Stimulated activated memory B cell treated with anti-CD40 and anti-IgM and Interleukin-4, amounts not matched to agents 10 μg/mL and 1 μg/mL and 100 μg/mL, for 72 hours (primary cell): ENCODE data around the gene SYNE1.
"Not testable (repeated sequence)": the region's sequence is repeated elsewhere in the genome, so short reads cannot be mapped to it uniquely, and the experiment has no call there.

Experiments
- ATAC-seq: fragments of 150-1000 bp; cut with Tn5 transposase; 2 replicates; pipeline ENCODE4 v1.10.0; 2021
- H3K27ac Mint-ChIP-seq: one replicate; pipeline ENCODE4 v1.8.0; 2022; ENCODE audit warnings: mild to moderate bottlenecking, mixed read lengths
- H3K27me3 Mint-ChIP-seq: one replicate; pipeline ENCODE4 v1.8.0; 2022; ENCODE audit warnings: mixed read lengths
- H3K36me3 Mint-ChIP-seq: one replicate; pipeline ENCODE4 v1.8.0; 2022; ENCODE audit warnings: mixed read lengths
- H3K4me1 Mint-ChIP-seq: one replicate; pipeline ENCODE4 v1.8.0; 2022; ENCODE audit warnings: mixed read lengths
- H3K4me3 Mint-ChIP-seq: one replicate; pipeline ENCODE4 v1.8.0; 2022; ENCODE audit warnings: mild to moderate bottlenecking, moderate library complexity, mixed read lengths
- H3K9me3 Mint-ChIP-seq: one replicate; pipeline ENCODE4 v1.8.0; 2022; ENCODE audit warnings: mixed read lengths

Gene SYNE1

GRCh38 chr6:152636609-152637295 is 410 bp downstream of the SYNE1 start:
- H3K4me3 Mint-ChIP-seq = peak overlapping the region; percentile 63
- H3K36me3 Mint-ChIP-seq = no peaks in the 10 kb centered on the region
- H3K27ac Mint-ChIP-seq = no peak overlapping the region
- H3K27me3 Mint-ChIP-seq = peaks cover 41% of the 10 kb centered on the region
- peak; percentile 14 for ATAC-seq
- H3K9me3 Mint-ChIP-seq = no peaks in the 10 kb centered on the region
- peaks cover 17% of the 10 kb centered on the region for H3K4me1 Mint-ChIP-seq

DNA sequence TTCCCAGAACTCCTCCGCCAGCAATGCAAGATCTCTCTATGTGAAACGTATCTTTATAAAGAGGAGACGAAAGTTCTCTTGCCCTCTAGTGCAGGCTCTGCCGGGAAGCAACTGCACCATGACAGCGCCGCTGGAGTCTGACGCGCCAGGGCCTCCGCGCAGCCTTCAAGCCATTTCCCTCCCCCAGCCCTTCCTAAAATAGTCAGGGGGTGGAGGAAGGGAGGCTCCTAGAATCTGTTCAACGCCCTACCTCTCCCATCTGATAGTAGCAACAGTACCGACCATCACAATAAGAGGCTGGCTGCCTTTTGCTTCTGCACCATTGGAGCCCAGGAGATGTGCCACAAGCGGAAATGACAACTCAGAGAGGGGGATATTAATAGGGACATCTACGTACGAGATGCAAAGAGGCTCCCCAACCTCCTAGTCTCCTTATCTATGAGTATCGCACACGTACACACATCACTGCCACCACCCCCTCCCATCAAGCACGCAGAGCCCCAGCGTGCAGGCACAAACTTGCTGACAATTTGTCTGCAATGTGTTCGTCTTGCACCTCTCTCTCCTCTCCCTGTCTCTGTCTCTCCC is 1.0 kb downstream of the SYNE1 start:
- Mint-ChIP-seq H3K9me3 (no peaks in the 10 kb centered on the region), H3K4me1 (peaks cover 17% of the 10 kb centered on the region), H3K27ac (no peak overlapping the region), H3K36me3 (no peaks in the 10 kb centered on the region), H3K27me3 (peaks cover 41% of the 10 kb centered on the region), H3K4me3 (peak overlapping the region; percentile 63)
- ATAC-seq = no peak

GRCh38 chr6:152634773-152635172 is 2.4 kb downstream of the SYNE1 start:
- H3K27ac Mint-ChIP-seq = no peak overlapping the region
- H3K4me1 Mint-ChIP-seq = peaks cover 17% of the 10 kb centered on the region
- no peaks in the 10 kb centered on the region for H3K9me3 Mint-ChIP-seq
- H3K36me3 Mint-ChIP-seq = no peaks in the 10 kb centered on the region
- no peak for ATAC-seq
- no peak overlapping the region for H3K4me3 Mint-ChIP-seq
- H3K27me3 Mint-ChIP-seq = peaks cover 39% of the 10 kb centered on the region

- ATAC-seq = no peak
- Mint-ChIP-seq H3K27me3 (peaks cover 17% of the 10 kb centered on the region), H3K27ac (no peak overlapping the region), H3K36me3 (no peaks in the 10 kb centered on the region), H3K4me3 (no peak overlapping the region), H3K4me1 (peaks cover 12% of the 10 kb centered on the region), H3K9me3 (no peaks in the 10 kb centered on the region)
Observed at GRCh38 chr6:152632121-152632782, 4.9 kb downstream of the SYNE1 start.

- Mint-ChIP-seq H3K4me3 (no peak overlapping the region), H3K36me3 (no peaks in the 10 kb centered on the region), H3K27me3 (peaks cover 8% of the 10 kb centered on the region), H3K27ac (no peak overlapping the region), H3K4me1 (peaks cover 8% of the 10 kb centered on the region), H3K9me3 (no peaks in the 10 kb centered on the region)
- peak; percentile 14 for ATAC-seq
Observed at GRCh38 chr6:152631376-152631775, 5.8 kb downstream of the SYNE1 start.

DNA sequence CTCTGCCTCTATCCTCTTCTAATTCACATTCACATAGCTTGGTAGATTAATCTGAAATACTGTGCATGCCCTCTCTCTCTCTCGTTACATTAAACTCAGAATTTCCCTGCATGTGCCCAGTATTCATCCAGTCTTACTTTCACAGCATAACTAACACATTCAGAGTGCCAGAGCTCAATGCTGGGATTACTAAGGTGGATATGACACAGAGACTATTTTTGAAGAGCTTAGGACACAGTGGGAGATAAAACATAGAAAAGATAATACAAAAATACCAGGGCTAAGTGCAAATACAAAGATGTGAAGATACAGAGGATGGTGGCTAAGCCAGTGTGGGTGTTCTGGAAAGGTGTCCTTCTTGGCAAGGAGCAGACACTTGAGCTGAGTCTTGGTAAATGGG is 6.3 kb downstream of the SYNE1 start:
- H3K4me3 Mint-ChIP-seq = no peak overlapping the region
- H3K4me1 Mint-ChIP-seq = peaks cover 2% of the 10 kb centered on the region
- H3K36me3 Mint-ChIP-seq = no peaks in the 10 kb centered on the region
- ATAC-seq = peak; percentile 18
- H3K27ac Mint-ChIP-seq = no peak overlapping the region
- peaks cover 3% of the 10 kb centered on the region for H3K27me3 Mint-ChIP-seq
- H3K9me3 Mint-ChIP-seq = no peaks in the 10 kb centered on the region

GRCh38 chr6:152625213-152625612 is 11.9 kb downstream of the SYNE1 start:
- no peak overlapping the region for H3K27ac Mint-ChIP-seq
- H3K9me3 Mint-ChIP-seq = peaks cover 3% of the 10 kb centered on the region
- H3K27me3 Mint-ChIP-seq = no peaks in the 10 kb centered on the region
- H3K4me3 Mint-ChIP-seq = no peak overlapping the region
- no peaks in the 10 kb centered on the region for H3K4me1 Mint-ChIP-seq
- no peaks in the 10 kb centered on the region for H3K36me3 Mint-ChIP-seq
- no peak for ATAC-seq

- not testable (repeated sequence) for H3K27ac Mint-ChIP-seq, H3K4me1 Mint-ChIP-seq, ATAC-seq, H3K9me3 Mint-ChIP-seq, H3K4me3 Mint-ChIP-seq, H3K36me3 Mint-ChIP-seq, H3K27me3 Mint-ChIP-seq
Observed at GRCh38 chr6:152614776-152615175, 22.4 kb downstream of the SYNE1 start.

DNA sequence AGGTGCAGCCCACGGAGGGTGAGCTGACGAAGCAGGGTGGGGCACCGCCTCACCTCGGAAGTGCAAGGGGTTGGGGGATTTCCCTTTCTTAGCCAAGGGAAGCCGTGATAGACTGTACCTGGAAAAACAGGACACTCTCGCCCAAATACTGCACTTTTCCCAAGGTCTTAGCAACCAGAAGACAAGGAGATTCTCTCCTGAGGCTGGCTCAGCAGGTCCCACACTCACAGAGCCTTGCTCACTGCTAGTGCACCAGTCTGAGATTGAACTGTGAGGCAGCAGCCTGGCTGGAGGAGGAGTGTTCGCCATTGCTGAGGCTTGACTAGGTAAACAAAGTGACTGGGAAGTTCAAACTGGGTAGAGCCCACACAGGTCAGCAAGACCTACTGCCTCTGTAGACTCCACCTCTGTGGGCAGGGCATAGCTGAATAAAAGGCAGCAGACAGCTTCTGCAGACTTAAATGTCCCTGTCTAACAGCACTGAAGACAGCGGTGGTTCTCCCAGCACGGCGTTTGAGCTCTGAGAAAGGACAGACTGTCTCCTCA is 28.0 kb downstream of the SYNE1 start:
- Mint-ChIP-seq H3K27ac (no peak overlapping the region), H3K36me3 (no peaks in the 10 kb centered on the region), H3K4me1 (no peaks in the 10 kb centered on the region), H3K27me3 (no peaks in the 10 kb centered on the region), H3K4me3 (no peak overlapping the region), H3K9me3 (no peaks in the 10 kb centered on the region)
- no peak for ATAC-seq

DNA sequence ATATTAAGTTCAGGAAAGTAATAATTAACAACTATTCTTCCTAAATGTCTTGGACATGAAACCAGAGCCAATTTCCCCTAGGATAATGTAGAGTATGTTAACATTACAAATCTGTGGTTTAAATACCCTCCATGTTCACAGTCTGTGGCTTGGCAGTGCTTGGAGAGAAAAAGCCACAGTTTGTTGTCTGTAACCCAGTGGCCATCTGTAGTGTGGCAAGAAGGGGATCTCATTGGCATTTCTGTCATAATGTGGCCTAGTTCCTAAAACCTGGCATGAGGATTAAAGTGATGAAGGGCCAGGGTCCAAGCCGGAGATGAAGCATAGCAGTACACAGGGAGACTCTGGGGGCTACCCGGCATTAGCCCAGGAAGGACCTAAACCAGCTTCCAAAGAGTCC is 31.2 kb downstream of the SYNE1 start:
- no peak overlapping the region for H3K4me3 Mint-ChIP-seq
- H3K27me3 Mint-ChIP-seq = no peaks in the 10 kb centered on the region
- no peaks in the 10 kb centered on the region for H3K9me3 Mint-ChIP-seq
- no peaks in the 10 kb centered on the region for H3K36me3 Mint-ChIP-seq
- no peaks in the 10 kb centered on the region for H3K4me1 Mint-ChIP-seq
- H3K27ac Mint-ChIP-seq = no peak overlapping the region
- ATAC-seq = no peak

DNA sequence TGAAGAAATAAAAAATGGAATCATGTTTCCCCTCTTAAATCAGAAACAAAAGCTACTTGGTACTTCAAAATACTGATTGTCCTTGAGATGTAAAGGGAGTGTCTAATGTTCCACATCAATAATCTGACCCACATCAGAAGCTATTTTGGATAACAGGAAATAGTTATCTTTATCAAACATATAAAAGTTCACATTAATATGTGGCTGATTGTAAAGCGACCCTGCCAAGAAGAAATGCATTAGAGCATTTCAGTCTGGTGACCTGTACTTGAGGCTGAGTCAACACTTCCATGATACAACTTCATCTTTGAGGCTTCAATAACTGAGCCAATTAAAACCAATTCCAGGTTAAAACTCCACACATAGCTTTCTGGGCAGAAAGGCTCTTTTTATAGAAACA is 31.8 kb downstream of the SYNE1 start:
- H3K9me3 Mint-ChIP-seq = no peaks in the 10 kb centered on the region
- no peak overlapping the region for H3K27ac Mint-ChIP-seq
- no peaks in the 10 kb centered on the region for H3K27me3 Mint-ChIP-seq
- ATAC-seq = no peak
- H3K36me3 Mint-ChIP-seq = no peaks in the 10 kb centered on the region
- no peaks in the 10 kb centered on the region for H3K4me1 Mint-ChIP-seq
- no peak overlapping the region for H3K4me3 Mint-ChIP-seq

GRCh38 chr6:152603911-152604310 is 33.3 kb downstream of the SYNE1 start:
- no peak for ATAC-seq
- Mint-ChIP-seq H3K27me3 (peaks cover 9% of the 10 kb centered on the region), H3K9me3 (no peaks in the 10 kb centered on the region), H3K4me3 (no peak overlapping the region), H3K27ac (no peak overlapping the region), H3K36me3 (no peaks in the 10 kb centered on the region), H3K4me1 (no peaks in the 10 kb centered on the region)

GRCh38 chr6:152600022-152600421 is 37.1 kb downstream of the SYNE1 start:
- no peak overlapping the region for H3K27ac Mint-ChIP-seq
- no peaks in the 10 kb centered on the region for H3K9me3 Mint-ChIP-seq
- H3K27me3 Mint-ChIP-seq = peaks cover 9% of the 10 kb centered on the region
- no peaks in the 10 kb centered on the region for H3K4me1 Mint-ChIP-seq
- no peak overlapping the region for H3K4me3 Mint-ChIP-seq
- no peak for ATAC-seq
- H3K36me3 Mint-ChIP-seq = no peaks in the 10 kb centered on the region

- Mint-ChIP-seq H3K27ac (no peak overlapping the region), H3K4me3 (no peak overlapping the region), H3K4me1 (no peaks in the 10 kb centered on the region), H3K27me3 (peaks cover 9% of the 10 kb centered on the region), H3K36me3 (no peaks in the 10 kb centered on the region), H3K9me3 (no peaks in the 10 kb centered on the region)
- ATAC-seq = no peak
Observed at GRCh38 chr6:152598901-152599537, 38.1 kb downstream of the SYNE1 start.

- no peaks in the 10 kb centered on the region for H3K36me3 Mint-ChIP-seq
- no peaks in the 10 kb centered on the region for H3K9me3 Mint-ChIP-seq
- no peaks in the 10 kb centered on the region for H3K4me1 Mint-ChIP-seq
- H3K27me3 Mint-ChIP-seq = peaks cover 9% of the 10 kb centered on the region
- H3K4me3 Mint-ChIP-seq = no peak overlapping the region
- no peak for ATAC-seq
- H3K27ac Mint-ChIP-seq = no peak overlapping the region
Observed at GRCh38 chr6:152598421-152598820, 38.7 kb downstream of the SYNE1 start.
